Natural killer cell treated with Interleukin-12 subunit alpha and Interleukin-12 subunit beta and Interleukin-15 and Interleukin-18, amount 100 ng/mL, for 72 hours (primary cell): ENCODE results near the gene NUMB. TPM values are rescaled to one million over a fixed set of nuclear protein-coding genes. Genes with fewer than 3 reads are reported as not detected.
"Not testable (repeated sequence)": the region's sequence is repeated elsewhere in the genome, so short reads cannot be mapped to it uniquely, and the experiment has no call there.

Experiments used
- ATAC-seq, 2 donors: fragments of 150-1000 bp; cut with Tn5 transposase in 1 of 2; sonication (Bioruptor Pico), chemical (Tn5 transposase) in 1 of 2; 2 replicates each; pipeline ENCODE4 v1.10.0; 2021
- DNase-seq: peaks from one replicate; pipeline ENCODE4 v3.0.0; 2022; ENCODE audit warnings: low spot score
- H3K27ac Mint-ChIP-seq, 2 donors: 1 replicate in 1 of 2; 2 replicates in 1 of 2; pipeline ENCODE4 v1.8.0; 2022; ENCODE audit warnings: mixed read lengths in 2 of 2, mild to moderate bottlenecking in 1 of 2, moderate library complexity in 1 of 2
- H3K27me3 Mint-ChIP-seq, 2 donors: 1 replicate in 1 of 2; 2 replicates in 1 of 2; pipeline ENCODE4 v1.8.0; 2022; ENCODE audit warnings: mixed read lengths in 2 of 2
- H3K36me3 Mint-ChIP-seq: one replicate; pipeline ENCODE4 v1.8.0; 2022; ENCODE audit warnings: mixed read lengths
- H3K4me1 Mint-ChIP-seq, 2 donors: 1 replicate in 1 of 2; 2 replicates in 1 of 2; pipeline ENCODE4 v1.8.0; 2022; ENCODE audit warnings: low read depth in 2 of 2, mixed read lengths in 2 of 2, mild to moderate bottlenecking in 1 of 2
- H3K4me3 Mint-ChIP-seq: one replicate; pipeline ENCODE4 v1.8.0; 2022; ENCODE audit warnings: mixed read lengths
- H3K9me3 Mint-ChIP-seq: 2 replicates; pipeline ENCODE4 v1.8.0; 2022; ENCODE audit warnings: mixed read lengths
- total RNA-seq, 2 donors: library from RNA; stranded (reverse); gene quantifications; one replicate each; pipeline ENCODE4 v1.2.3, GENCODE V29; 2022

Gene NUMB
- total RNA-seq, 2 donors from 2014 or later, result 77.1 to 88.7 TPM

DNA sequence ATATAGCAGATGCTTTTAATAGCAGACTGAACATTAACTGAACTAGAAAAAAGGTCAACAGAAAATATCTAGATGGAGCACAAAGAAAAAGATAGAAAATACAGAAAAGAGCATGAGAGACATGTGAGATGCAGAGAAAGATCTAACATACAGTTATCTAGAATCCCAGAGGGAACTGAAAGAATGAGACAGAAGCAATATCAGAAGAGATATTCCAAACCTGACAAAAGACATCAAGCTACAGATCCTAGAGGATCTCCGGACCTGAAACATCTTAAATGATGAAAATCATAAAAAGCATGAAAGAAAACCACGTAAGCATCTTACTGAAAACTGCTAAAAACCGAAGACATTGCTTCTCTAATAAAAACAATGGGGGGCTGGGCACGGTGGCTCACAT lies 75.0 kb downstream of the NUMB start:
- Mint-ChIP-seq H3K9me3 (peaks cover 4% of the 10 kb centered on the region), H3K36me3 (peaks cover 19% of the 10 kb centered on the region), H3K27ac (no peak overlapping the region), H3K4me1 (peaks cover 9 to 17% of the 10 kb centered on the region in 2 donors), H3K27me3 (no peaks in the 10 kb centered on the region), H3K4me3 (no peak overlapping the region)
- DNase-seq, result no peak
- ATAC-seq, result no peak

DNA sequence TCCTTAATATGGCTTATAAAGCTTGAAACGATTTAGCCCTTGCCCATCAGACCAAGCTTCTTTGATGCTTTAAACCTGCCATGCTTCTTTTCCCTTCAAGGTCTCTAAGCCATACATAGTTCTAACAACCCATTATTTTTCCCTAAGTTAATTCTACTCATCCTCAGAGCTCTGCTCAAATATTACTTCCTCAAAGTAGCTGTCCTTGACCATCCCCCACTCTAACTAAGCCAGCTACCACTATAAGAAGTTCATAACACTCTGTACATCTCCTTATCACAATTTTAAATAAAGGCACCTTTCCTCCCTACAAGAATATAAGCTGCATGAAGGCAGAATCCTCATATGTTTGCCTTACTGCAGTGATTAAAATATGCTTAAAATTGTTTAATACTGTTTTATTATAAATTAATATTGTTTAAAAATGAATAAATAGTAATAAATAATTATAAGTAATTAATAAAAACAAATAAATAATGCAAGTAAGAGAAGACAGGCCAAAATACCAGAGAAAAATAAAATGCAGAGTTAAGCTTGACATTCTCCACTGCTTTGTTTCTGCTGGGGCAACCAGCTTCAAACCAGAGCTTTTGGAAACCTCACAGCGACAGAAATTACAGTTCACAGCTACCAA lies 76.8 kb downstream of the NUMB start:
- Mint-ChIP-seq H3K9me3 (peaks cover 4% of the 10 kb centered on the region), H3K27me3 (no peaks in the 10 kb centered on the region), H3K36me3 (peaks cover 19% of the 10 kb centered on the region), H3K4me1 (peaks cover 9 to 17% of the 10 kb centered on the region in 2 donors), H3K4me3 (no peak overlapping the region), H3K27ac (peak overlapping the region in 1 of 2 donors; percentile 23)
- DNase-seq (no peak), ATAC-seq (no peak)

DNA sequence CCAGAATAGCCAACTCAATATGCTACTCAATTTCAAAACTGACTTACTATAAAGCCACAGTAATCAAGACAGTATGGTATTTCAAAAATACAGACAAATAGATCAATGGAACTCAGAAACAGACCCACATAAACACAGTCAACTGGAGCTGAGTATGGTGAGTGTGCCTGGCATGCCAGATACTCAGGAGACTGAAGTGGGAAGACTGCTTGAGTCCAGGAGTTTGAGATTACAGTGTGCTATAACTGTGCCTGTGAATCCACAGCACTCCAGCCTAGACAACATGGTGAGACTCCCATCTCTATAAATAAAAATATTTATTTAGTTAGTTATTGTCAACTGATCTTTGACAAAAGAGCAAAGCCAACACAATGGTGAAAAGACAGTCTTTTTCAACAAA lies 81.8 kb downstream of the NUMB start:
- DNase-seq (no peak), ATAC-seq (no peak)
- Mint-ChIP-seq H3K27ac (no peak overlapping the region), H3K27me3 (no peaks in the 10 kb centered on the region), H3K4me3 (no peak overlapping the region), H3K4me1 (peaks cover 18 to 27% of the 10 kb centered on the region in 2 donors), H3K9me3 (no peaks in the 10 kb centered on the region), H3K36me3 (no peaks in the 10 kb centered on the region)

DNA sequence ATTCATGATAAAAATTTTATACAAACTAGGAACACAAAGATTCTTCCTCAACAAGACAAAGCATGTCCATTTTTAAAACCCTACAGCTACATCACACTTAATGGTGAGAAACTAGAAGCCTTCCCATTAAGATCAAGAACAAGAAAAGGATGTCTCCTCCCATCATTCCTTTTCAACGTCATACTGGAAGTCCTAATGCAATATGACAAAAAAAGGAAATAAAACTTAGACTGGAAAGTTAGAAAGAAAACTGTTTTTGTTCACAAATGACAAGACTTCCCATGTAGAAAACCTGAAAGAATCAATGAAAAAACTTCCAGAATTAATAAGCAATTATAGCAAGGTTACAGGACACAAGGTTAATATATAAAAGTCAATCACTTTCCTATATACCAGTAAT lies 82.5 kb downstream of the NUMB start:
- ATAC-seq (no peak), DNase-seq (no peak)
- Mint-ChIP-seq H3K27ac (no peak overlapping the region), H3K36me3 (no peaks in the 10 kb centered on the region), H3K4me3 (no peak overlapping the region), H3K9me3 (no peaks in the 10 kb centered on the region), H3K4me1 (peaks cover 14 to 23% of the 10 kb centered on the region in 2 donors), H3K27me3 (no peaks in the 10 kb centered on the region)

DNA sequence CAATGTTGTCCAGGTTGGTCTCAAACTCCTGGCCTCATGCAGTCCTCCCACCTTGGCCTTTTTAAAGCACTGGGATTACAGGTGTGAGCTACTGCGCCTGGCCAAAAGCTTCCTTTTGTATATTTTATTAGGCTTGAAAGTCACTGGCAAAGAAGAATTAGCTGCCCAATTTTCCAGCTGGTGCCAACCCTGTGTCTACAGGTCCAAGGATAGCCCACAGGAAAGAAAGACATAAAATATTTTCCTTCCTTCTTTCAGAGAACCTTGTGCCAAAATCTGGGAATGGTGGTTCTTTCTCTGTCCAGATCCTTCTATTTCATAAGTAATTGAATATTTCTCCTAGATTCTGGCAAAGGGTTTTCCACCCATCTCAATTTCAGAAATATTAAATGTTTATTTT lies 84.1 kb downstream of the NUMB start:
- H3K27ac Mint-ChIP-seq, result no peak overlapping the region
- no peak overlapping the region for H3K4me3 Mint-ChIP-seq
- no peaks in the 10 kb centered on the region for H3K27me3 Mint-ChIP-seq
- DNase-seq (no peak), ATAC-seq (no peak)
- peaks cover 9 to 12% of the 10 kb centered on the region in 2 donors for H3K4me1 Mint-ChIP-seq
- no peaks in the 10 kb centered on the region for H3K36me3 Mint-ChIP-seq
- H3K9me3 Mint-ChIP-seq, result no peaks in the 10 kb centered on the region

DNA sequence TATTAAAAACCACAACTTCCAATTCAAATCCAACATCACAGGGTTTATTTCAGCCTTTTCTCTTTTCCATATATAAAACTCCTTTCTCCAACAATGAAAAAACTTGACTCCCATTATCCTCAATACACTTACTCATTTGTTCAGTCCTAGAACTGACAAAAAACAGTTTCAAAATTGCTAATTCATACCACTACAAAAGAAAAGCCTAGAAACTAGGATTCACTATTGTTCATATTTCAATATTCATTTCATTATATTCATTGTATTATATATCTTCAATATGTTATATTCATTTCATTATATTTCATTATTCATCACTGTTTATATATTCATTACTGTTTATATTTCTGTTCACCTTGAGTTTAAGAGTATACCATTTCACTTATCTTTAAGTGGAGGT lies 85.8 kb downstream of the NUMB start:
- Mint-ChIP-seq H3K4me3 (no peak overlapping the region), H3K27ac (no peak overlapping the region), H3K9me3 (no peaks in the 10 kb centered on the region), H3K4me1 (peaks cover 9 to 12% of the 10 kb centered on the region in 2 donors), H3K27me3 (no peaks in the 10 kb centered on the region), H3K36me3 (no peaks in the 10 kb centered on the region)
- DNase-seq (no peak), ATAC-seq (no peak)

DNA sequence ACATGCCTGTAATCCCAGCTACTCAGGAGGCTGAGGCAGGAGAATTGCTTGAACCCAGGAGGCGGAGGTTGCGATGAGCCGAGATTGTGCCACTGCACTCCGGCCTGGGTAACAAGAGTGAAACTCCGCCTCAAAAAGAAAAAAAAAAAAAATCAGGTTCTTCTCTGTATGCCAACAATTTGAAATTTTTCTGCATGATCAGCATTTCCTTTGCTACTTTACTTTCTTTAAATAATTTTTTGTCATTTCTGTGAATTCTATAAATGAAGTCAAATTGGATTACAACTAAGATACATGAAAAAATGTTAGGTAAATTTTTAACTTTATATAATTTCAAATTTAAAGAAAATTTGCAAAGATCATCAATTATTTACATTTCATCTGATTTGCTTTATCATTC lies 87.8 kb downstream of the NUMB start:
- Mint-ChIP-seq H3K27me3 (no peaks in the 10 kb centered on the region), H3K4me1 (peaks cover 5 to 12% of the 10 kb centered on the region in 2 donors), H3K9me3 (no peaks in the 10 kb centered on the region), H3K4me3 (no peak overlapping the region), H3K36me3 (no peaks in the 10 kb centered on the region), H3K27ac (no peak overlapping the region)
- DNase-seq (no peak), ATAC-seq (no peak)

DNA sequence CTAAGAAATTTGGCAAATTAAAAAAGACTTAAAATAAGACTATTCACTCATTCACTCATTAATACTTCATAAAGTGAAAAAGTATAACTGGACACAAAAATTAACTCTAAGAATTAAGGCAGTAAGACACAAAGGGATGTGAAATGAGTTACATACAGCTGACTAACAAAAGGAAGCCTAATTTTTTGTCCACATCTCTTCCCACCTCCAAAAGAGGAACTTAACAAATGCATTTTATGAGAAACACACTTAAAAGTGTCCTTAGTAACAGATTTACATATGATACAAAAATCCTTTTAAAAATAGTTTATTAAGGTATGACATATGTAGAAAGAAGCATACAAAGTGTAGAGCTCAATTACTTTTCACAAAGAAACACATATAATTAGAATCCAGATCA lies 88.9 kb downstream of the NUMB start:
- no peak overlapping the region for H3K27ac Mint-ChIP-seq
- peaks cover 8 to 12% of the 10 kb centered on the region in 2 donors for H3K4me1 Mint-ChIP-seq
- no peak overlapping the region for H3K4me3 Mint-ChIP-seq
- H3K9me3 Mint-ChIP-seq, result no peaks in the 10 kb centered on the region
- no peaks in the 10 kb centered on the region for H3K27me3 Mint-ChIP-seq
- no peak for DNase-seq
- ATAC-seq, result no peak
- H3K36me3 Mint-ChIP-seq, result no peaks in the 10 kb centered on the region

DNA sequence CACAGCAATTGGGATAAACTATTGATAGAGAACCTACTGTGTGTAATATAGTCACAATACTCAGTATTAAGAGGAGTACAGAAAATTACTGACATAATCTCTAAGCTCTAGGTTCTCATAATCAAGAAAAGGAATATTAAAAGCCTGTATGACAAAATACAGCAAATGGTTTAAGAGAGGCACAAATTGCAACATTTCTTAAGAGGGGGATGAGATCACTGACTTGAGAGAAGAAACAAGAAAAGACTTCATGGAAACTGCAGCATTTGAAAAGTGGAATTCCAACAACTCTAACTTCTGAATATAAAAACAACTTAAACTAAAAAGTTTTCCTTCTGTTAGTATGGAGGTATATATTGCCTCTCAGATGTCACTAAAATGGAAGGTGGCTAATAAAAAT lies 89.7 kb downstream of the NUMB start:
- H3K27me3 Mint-ChIP-seq, result no peaks in the 10 kb centered on the region

DNA sequence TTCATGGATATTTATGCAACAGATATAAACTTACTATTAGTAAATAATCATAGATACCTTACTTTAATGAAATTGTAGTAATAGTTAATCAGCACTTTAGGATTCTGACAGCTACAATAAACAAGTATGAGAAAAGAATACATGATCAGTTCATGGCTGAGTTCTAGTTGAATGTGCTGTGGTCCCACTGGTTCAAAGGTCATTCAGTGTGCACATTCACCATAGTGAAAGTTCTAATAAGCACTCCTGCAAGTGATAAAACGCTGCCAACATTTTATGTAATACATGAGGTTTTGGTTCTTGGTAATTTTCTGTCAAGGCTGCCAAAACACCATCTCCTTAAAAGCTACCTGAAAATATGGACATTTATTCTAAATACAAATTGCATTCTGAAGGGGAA lies 92.6 kb downstream of the NUMB start:
- no peak overlapping the region for H3K27ac Mint-ChIP-seq
- DNase-seq, result no peak
- H3K27me3 Mint-ChIP-seq, result no peaks in the 10 kb centered on the region
- no peak overlapping the region for H3K4me3 Mint-ChIP-seq
- peaks cover 0 to 3% of the 10 kb centered on the region in 2 donors for H3K4me1 Mint-ChIP-seq
- no peak for ATAC-seq
- H3K36me3 Mint-ChIP-seq, result no peaks in the 10 kb centered on the region
- H3K9me3 Mint-ChIP-seq, result no peaks in the 10 kb centered on the region

More for the DNA sequence above, 89.7 kb downstream of the NUMB start:
- DNase-seq, result no peak
- Mint-ChIP-seq H3K27ac (no peak overlapping the region), H3K4me3 (no peak overlapping the region), H3K36me3 (no peaks in the 10 kb centered on the region), H3K9me3 (no peaks in the 10 kb centered on the region), H3K4me1 (peaks cover 8 to 12% of the 10 kb centered on the region in 2 donors)
- no peak for ATAC-seq

DNA sequence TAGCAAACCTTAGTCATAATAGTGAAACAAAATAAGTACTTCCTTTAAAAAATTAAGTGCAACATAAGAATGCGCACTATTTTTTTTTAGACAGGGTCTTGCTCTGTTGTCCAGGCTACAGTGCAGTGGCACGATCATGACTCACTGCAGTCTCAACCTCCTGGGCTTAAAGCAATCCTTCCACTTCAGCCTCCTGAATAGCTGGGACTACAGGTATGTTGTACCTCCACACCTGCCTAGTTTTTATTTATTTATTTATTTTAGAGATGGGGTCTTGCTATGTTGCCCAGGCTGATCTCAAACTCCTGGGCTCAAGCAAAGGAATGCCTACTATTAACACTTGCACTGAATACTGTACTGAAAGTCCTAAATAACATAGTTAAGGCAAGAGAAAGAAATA lies 93.8 kb downstream of the NUMB start:
- ATAC-seq (no peak), DNase-seq (no peak)
- Mint-ChIP-seq H3K36me3 (no peaks in the 10 kb centered on the region), H3K9me3 (no peaks in the 10 kb centered on the region), H3K4me1 (peaks cover 5 to 6% of the 10 kb centered on the region in 2 donors), H3K4me3 (no peak overlapping the region), H3K27ac (no peak overlapping the region), H3K27me3 (no peaks in the 10 kb centered on the region)

DNA sequence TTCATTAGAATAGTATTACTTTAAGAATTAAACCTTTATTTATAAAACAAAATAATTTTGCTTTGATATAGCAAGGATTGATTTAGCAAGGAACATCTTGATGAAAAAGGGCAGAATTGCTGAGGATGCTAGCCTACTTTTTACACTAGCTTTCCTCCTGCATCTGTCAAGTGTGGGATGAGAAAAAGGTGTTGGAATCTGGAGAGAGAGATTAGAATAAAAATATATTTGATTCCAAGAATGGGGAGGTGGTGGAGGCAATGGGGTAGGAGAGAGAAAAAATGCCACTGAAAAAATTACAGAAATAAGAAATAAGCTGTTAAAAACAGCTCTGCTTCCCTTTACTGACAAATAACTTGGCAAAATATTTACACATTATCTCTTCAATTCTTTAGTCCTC lies 98.9 kb downstream of the NUMB start:
- no peak for ATAC-seq
- Mint-ChIP-seq H3K36me3 (no peaks in the 10 kb centered on the region), H3K4me3 (no peak overlapping the region), H3K9me3 (no peaks in the 10 kb centered on the region), H3K4me1 (peaks cover 3 to 6% of the 10 kb centered on the region in 2 donors), H3K27ac (no peak overlapping the region), H3K27me3 (no peaks in the 10 kb centered on the region)
- no peak for DNase-seq

DNA sequence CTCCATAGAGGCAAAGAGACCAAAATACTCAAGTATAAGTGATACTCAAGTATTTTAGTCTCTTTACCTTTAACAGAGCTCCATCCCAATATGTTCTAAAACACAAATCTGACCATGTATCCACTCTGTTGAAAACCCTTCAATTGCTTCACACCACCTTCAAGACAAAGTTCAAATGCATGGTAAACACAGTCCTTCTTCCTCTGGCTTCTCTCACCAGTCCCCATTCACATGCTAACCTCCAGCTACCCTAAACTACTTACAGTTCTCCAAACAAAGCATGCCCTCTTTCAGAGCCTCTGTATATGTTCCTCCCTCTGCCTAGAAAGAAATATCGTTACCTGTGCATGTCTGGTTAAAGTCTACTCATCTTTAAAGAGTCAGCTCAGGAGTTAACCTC lies 100.2 kb downstream of the NUMB start:
- Mint-ChIP-seq H3K9me3 (no peaks in the 10 kb centered on the region), H3K27me3 (no peaks in the 10 kb centered on the region), H3K4me3 (no peak overlapping the region), H3K4me1 (peaks cover 3 to 6% of the 10 kb centered on the region in 2 donors), H3K27ac (no peak overlapping the region), H3K36me3 (no peaks in the 10 kb centered on the region)
- ATAC-seq (no peak), DNase-seq (no peak)

DNA sequence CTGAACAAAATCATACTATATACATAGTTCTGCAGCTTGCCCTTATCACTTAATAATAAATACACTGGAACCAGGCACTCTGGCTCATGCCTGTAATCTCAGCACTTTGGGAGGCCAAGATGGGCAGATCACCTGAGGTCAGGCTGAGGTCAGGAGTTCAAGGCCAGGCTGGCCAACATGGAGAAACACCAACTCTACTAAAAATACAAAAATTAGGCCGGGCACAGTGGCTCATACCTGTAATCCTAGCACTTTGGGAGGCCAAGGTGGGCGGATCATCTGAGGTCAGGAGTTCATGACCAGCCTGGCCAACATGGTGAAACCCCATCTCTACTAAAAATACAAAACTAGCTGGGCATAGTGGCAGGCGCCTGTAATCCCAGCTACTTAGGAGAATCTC lies 109.3 kb downstream of the NUMB start:
- not testable (repeated sequence) for H3K9me3 Mint-ChIP-seq, H3K27me3 Mint-ChIP-seq, DNase-seq, H3K4me3 Mint-ChIP-seq, H3K27ac Mint-ChIP-seq, ATAC-seq, H3K36me3 Mint-ChIP-seq
- H3K4me1 Mint-ChIP-seq, result peaks cover 10 to 17% of the 10 kb centered on the region in 2 donors

DNA sequence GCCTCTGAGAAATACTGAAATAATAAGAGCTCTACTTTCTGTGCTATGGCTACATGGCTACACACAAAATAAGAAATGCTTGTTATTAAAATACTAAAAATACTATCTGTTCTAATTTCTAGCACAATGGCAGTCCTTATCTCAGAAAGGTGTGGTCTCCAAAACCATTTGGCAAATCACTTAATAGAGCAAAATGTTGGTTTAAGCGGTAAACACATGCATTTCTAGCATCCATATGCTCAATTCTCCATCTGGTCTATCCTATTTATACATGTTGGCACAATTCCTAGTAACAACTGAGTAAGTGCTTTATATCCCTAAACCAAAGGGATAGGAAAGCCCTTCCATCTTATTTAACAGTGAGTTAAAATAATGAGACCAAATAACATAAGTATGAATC lies 114.0 kb downstream of the NUMB start:
- DNase-seq, result no peak
- Mint-ChIP-seq H3K27ac (no peak overlapping the region), H3K36me3 (no peaks in the 10 kb centered on the region), H3K9me3 (no peaks in the 10 kb centered on the region), H3K4me1 (peaks cover 13 to 14% of the 10 kb centered on the region in 2 donors), H3K4me3 (no peak overlapping the region), H3K27me3 (no peaks in the 10 kb centered on the region)
- no peak for ATAC-seq
